CD14-positive monocyte (primary cell): ENCODE results near the gene FCHO1. TPM values are rescaled to one million over a fixed set of nuclear protein-coding genes. Genes with fewer than 3 reads are reported as not detected.
"Not testable (repeated sequence)": the region's sequence is repeated elsewhere in the genome, so short reads cannot be mapped to it uniquely, and the experiment has no call there.

Experiments used
- DNase-seq, 3 donors: peaks; one replicate each; pipeline ENCODE4 v3.0.0-alpha.2; 2011 to 2022
- H2AFZ ChIP-seq: 2 replicates; pipeline ENCODE4 v1.6.0; 2012; ENCODE audit warnings: mild to moderate bottlenecking, low read depth, low read length, inconsistent platforms; ENCODE audit not compliant: insufficient read depth, poor library complexity, severe bottlenecking
- H3K27ac ChIP-seq, 2 donors: 1 replicate in 1 of 2; 2 replicates in 1 of 2; pipeline ENCODE4 v1.5.1; 2012 to 2013; ENCODE audit warnings: low read length in 2 of 2, control low read depth in 1 of 2, inconsistent platforms in 1 of 2, low read depth in 1 of 2, mild to moderate bottlenecking in 1 of 2
- H3K27me3 ChIP-seq, 2 donors: one replicate each; pipeline versions ENCODE4 v1.6.0 to v1.6.1; 2011 to 2013; ENCODE audit warnings: low read length in 2 of 2; ENCODE audit not compliant: control insufficient read depth in 2 of 2, insufficient read depth in 2 of 2
- H3K36me3 ChIP-seq, 2 donors: replicated peaks in 1 of 2; 1 replicate in 1 of 2; 2 replicates in 1 of 2; pipeline versions ENCODE4 v1.5.1 to v1.6.1; 2012 to 2013; ENCODE audit warnings: low read length in 2 of 2, control low read depth in 1 of 2, inconsistent platforms in 1 of 2, mild to moderate bottlenecking in 1 of 2; ENCODE audit not compliant: insufficient read depth in 2 of 2, control insufficient read depth in 1 of 2
- H3K4me1 ChIP-seq, 2 donors: 1 replicate in 1 of 2; 2 replicates in 1 of 2; pipeline versions ENCODE4 v1.5.1 to v1.6.1; 2012 to 2013; ENCODE audit warnings: low read length in 2 of 2, control low read depth in 1 of 2, inconsistent platforms in 1 of 2, mild to moderate bottlenecking in 1 of 2, moderate library complexity in 1 of 2; ENCODE audit not compliant: insufficient read depth in 2 of 2, control insufficient read depth in 1 of 2
- H3K4me2 ChIP-seq: replicated peaks from 2 replicates; pipeline ENCODE3; 2012; ENCODE audit warnings: low read length, moderate library complexity, mild to moderate bottlenecking; ENCODE audit not compliant: poor library complexity, severe bottlenecking; ENCODE audit errors: extremely low read depth
- H3K4me3 ChIP-seq, 3 experiments: fragments of 200-600 bp in 1 of 3; sonication (generic) in 1 of 3; replicated peaks in 1 of 3; 1 replicate in 2 of 3; 2 replicates in 1 of 3; pipeline ENCODE4 v1.5.1; 2011 to 2013; ENCODE audit warnings: low read length in 3 of 3, mild to moderate bottlenecking in 3 of 3, control low read depth in 2 of 3, low read depth in 2 of 3, inconsistent platforms in 1 of 3, moderate library complexity in 1 of 3
- H3K79me2 ChIP-seq: 2 replicates; pipeline ENCODE4 v1.6.0; 2012; ENCODE audit warnings: mild to moderate bottlenecking, control low read depth, inconsistent platforms, low read length, moderate library complexity; ENCODE audit not compliant: insufficient read depth
- H3K9ac ChIP-seq: 2 replicates; pipeline ENCODE4 v1.6.0; 2017; ENCODE audit warnings: low read length, mild to moderate bottlenecking; ENCODE audit not compliant: insufficient read depth, poor library complexity, severe bottlenecking
- H3K9me3 ChIP-seq, 2 donors: replicated peaks in 1 of 2; 1 replicate in 1 of 2; 2 replicates in 1 of 2; pipeline versions ENCODE4 v1.5.1 to v1.6.1; 2012 to 2013; ENCODE audit warnings: low read length in 2 of 2, control low read depth in 1 of 2; ENCODE audit not compliant: control insufficient read depth in 1 of 2, insufficient read depth in 1 of 2
- H4K20me1 ChIP-seq: 2 replicates; pipeline ENCODE4 v1.6.0; 2012; ENCODE audit warnings: mild to moderate bottlenecking, low read length, control low read depth, moderate library complexity; ENCODE audit not compliant: insufficient read depth
- H3K27ac Mint-ChIP-seq, 7 donors: one replicate each; pipeline ENCODE4 v1.8.0; 2020; ENCODE audit warnings: mild to moderate bottlenecking in 7 of 7, mixed read lengths in 7 of 7, moderate library complexity in 6 of 7, inconsistent platforms in 2 of 7
- H3K27me3 Mint-ChIP-seq, 3 donors: one replicate each; pipeline ENCODE4 v1.8.0; 2021 to 2022; ENCODE audit warnings: low read depth in 3 of 3, mild to moderate bottlenecking in 3 of 3, mixed read lengths in 3 of 3, moderate library complexity in 3 of 3, inconsistent platforms in 1 of 3
- H3K36me3 Mint-ChIP-seq, 2 donors: one replicate each; pipeline ENCODE4 v1.8.0; 2020; ENCODE audit warnings: mixed read lengths in 2 of 2, inconsistent platforms in 1 of 2, mild to moderate bottlenecking in 1 of 2
- H3K4me1 Mint-ChIP-seq: one replicate; pipeline ENCODE4 v1.8.0; 2020; ENCODE audit warnings: mild to moderate bottlenecking, mixed read lengths
- H3K4me3 Mint-ChIP-seq, 2 donors: one replicate each; pipeline ENCODE4 v1.8.0; 2020; ENCODE audit warnings: mild to moderate bottlenecking in 2 of 2, mixed read lengths in 2 of 2, moderate library complexity in 1 of 2
- H3K9me3 Mint-ChIP-seq, 7 donors: one replicate each; pipeline ENCODE4 v1.8.0; 2020 to 2022; ENCODE audit warnings: mixed read lengths in 7 of 7, mild to moderate bottlenecking in 6 of 7, moderate library complexity in 6 of 7, inconsistent platforms in 2 of 7
- CTCF ChIP-seq: fragments of 200-600 bp; IDR thresholded peaks from one replicate; pipeline ENCODE4 v1.8.0; 2022; ENCODE audit warnings: antibody characterized with exemption, mild to moderate bottlenecking
- WGBS: methylation state at CpG from one replicate; pipeline ENCODE4 v1.1.5; 2013; ENCODE audit warnings: missing lambda C conversion rate; ENCODE audit not compliant: insufficient coverage; 5-methylcytosine and 5-hydroxymethylcytosine counted together
- intact Hi-C, 2 donors: fragments of 100-400 bp; cut with micrococcal nuclease; formaldehyde crosslinking; loops; one replicate each; pipeline versions ENCODE4 v1.15.0 to v1.15.1; 2023
- polyA plus RNA-seq, 3 donors: library from polyadenylated mRNA; depleted of rRNA in 1 of 3; unstranded in 2 of 3; stranded (reverse) in 1 of 3; fragments of 300-500 nt in 2 of 3; fragments of >200 nt in 1 of 3; fragmentation: Illumina TruSeq in 2 of 3; gene quantifications; 1 replicate in 2 of 3; 2 replicates in 1 of 3; pipeline ENCODE4 v1.2.3, GENCODE V29; 2012 to 2021

FCHO1 gene
- polyA plus RNA-seq, 3 donors: 11.4 to 32.0 (median 13.4) TPM

GRCh38 chr19:17775245-17775927 is 24.1 kb downstream of the FCHO1 start:
- H2AFZ ChIP-seq: no peak overlapping the region
- no peaks in the 10 kb centered on the region for H3K79me2 ChIP-seq
- 94% methylated on average over 10 of the region's 16 CpGs for WGBS
- H3K4me3 ChIP-seq: no peak overlapping the region
- peaks cover 55 to 63% of the 10 kb centered on the region in 2 donors for H3K36me3 ChIP-seq
- no peaks in the 10 kb centered on the region for H3K9me3 ChIP-seq
- H3K27ac ChIP-seq: no peak overlapping the region
- H3K27me3 ChIP-seq: no peaks in the 10 kb centered on the region
- Mint-ChIP-seq H3K4me1 (peaks cover 23% of the 10 kb centered on the region), H3K27me3 (peaks cover 0 to 2% (median 0%) of the 10 kb centered on the region in 3 donors), H3K4me3 (no peak overlapping the region), H3K36me3 (peaks cover 54 to 71% of the 10 kb centered on the region in 2 donors), H3K9me3 (peaks cover 0 to 6% (median 0%) of the 10 kb centered on the region in 7 donors), H3K27ac (peak overlapping the region in 3 of 7 donors; percentile 15 to 54 (median 52))
- peaks cover 14 to 23% of the 10 kb centered on the region in 2 donors for H3K4me1 ChIP-seq
- no peak overlapping the region for H3K4me2 ChIP-seq
- no peak overlapping the region for H3K9ac ChIP-seq
- H4K20me1 ChIP-seq: peaks cover 12% of the 10 kb centered on the region
- intact Hi-C loops: loop anchor here (5.0 kb wide), 2 partner anchors 58 to 73 kb away; partner anchors contain the start of gene MAP1S (in 1 of the 2)
- peak; percentile 76 for TF ChIP-seq CTCF
- DNase-seq: peak in 1 of 3 donors; percentile 40

GRCh38 chr19:17775991-17776803 is 24.9 kb downstream of the FCHO1 start:
- peaks cover 14 to 23% of the 10 kb centered on the region in 2 donors for H3K4me1 ChIP-seq
- no peak for DNase-seq
- H3K4me1 Mint-ChIP-seq: peaks cover 23% of the 10 kb centered on the region
- no peak overlapping the region for H2AFZ ChIP-seq
- H3K4me3 ChIP-seq: no peak overlapping the region
- H3K36me3 Mint-ChIP-seq: peaks cover 51 to 65% of the 10 kb centered on the region in 2 donors
- 89% methylated on average over 9 of the region's 27 CpGs for WGBS
- H3K27me3 Mint-ChIP-seq: peaks cover 0 to 2% (median 0%) of the 10 kb centered on the region in 3 donors
- H4K20me1 ChIP-seq: peaks cover 20% of the 10 kb centered on the region
- intact Hi-C loops: loop anchor here (5.0 kb wide), 2 partner anchors 59 to 74 kb away; partner anchors contain the start of gene MAP1S (in 1 of the 2)
- peak overlapping the region in 1 of 7 donors; percentile 15 for H3K27ac Mint-ChIP-seq
- H3K9me3 Mint-ChIP-seq: peaks cover 0 to 4% (median 0%) of the 10 kb centered on the region in 7 donors
- no peaks in the 10 kb centered on the region for H3K27me3 ChIP-seq
- TF ChIP-seq CTCF: no peak
- no peaks in the 10 kb centered on the region for H3K9me3 ChIP-seq
- no peaks in the 10 kb centered on the region for H3K79me2 ChIP-seq
- H3K36me3 ChIP-seq: peaks cover 55 to 59% of the 10 kb centered on the region in 2 donors
- H3K9ac ChIP-seq: no peak overlapping the region
- H3K27ac ChIP-seq: no peak overlapping the region
- H3K4me2 ChIP-seq: no peak overlapping the region
- H3K4me3 Mint-ChIP-seq: no peak overlapping the region

GRCh38 chr19:17777840-17778239 is 26.6 kb downstream of the FCHO1 start:
- H3K9ac ChIP-seq, DNase-seq, H3K27ac ChIP-seq, H3K4me3 ChIP-seq, H3K27me3 Mint-ChIP-seq, H3K9me3 Mint-ChIP-seq, H3K9me3 ChIP-seq, H3K27me3 ChIP-seq, H3K79me2 ChIP-seq: not testable (repeated sequence)
- WGBS: 90% methylated on average over 8 of the region's 10 CpGs
- Histone ChIP-seq H3K4me1 (peaks cover 14 to 23% of the 10 kb centered on the region in 2 donors), H3K4me2 (peak overlapping the region; percentile 99), H4K20me1 (peaks cover 26% of the 10 kb centered on the region), H2AFZ (peak overlapping the region; percentile 76), H3K36me3 (peaks cover 56 to 63% of the 10 kb centered on the region in 2 donors)
- H3K4me1 Mint-ChIP-seq: peaks cover 23% of the 10 kb centered on the region
- peak overlapping the region; percentile 72 to 89 for H3K4me3 Mint-ChIP-seq
- H3K27ac Mint-ChIP-seq: peak overlapping the region in 5 of 7 donors; percentile 21 to 74 (median 53)
- H3K36me3 Mint-ChIP-seq: peaks cover 56 to 65% of the 10 kb centered on the region in 2 donors
- intact Hi-C loops: loop anchor here (2.0 to 5.0 kb wide), 3 partner anchors 61 to 77 kb away; partner anchors contain the start of gene MAP1S (in 1 of the 2)
